GM12878 (cell line): ENCODE data around the gene DIABLO. TPM values are rescaled to one million over a fixed set of nuclear protein-coding genes. Genes with fewer than 3 reads are reported as not detected.

Experiments
- ATAC-seq: fragments of 200-7000 bp; cut with Tn5 transposase; 3 replicates; pipeline ENCODE4 v1.9.1; 2020; ENCODE audit warnings: mild to moderate bottlenecking, moderate library complexity
- BruUV-seq: library from RNA; stranded (reverse); fragments of 400-500 nt; replicated peaks from 2 replicates; lab custom pipeline; 2021; lab: Mats Ljungman, UMichigan
- CTCF ChIA-PET: fragments of 300-600 bp; sonication (Branson Sonifier 250); formaldehyde crosslinking; extraction: SDS; loops from one replicate; lab custom pipeline; 2021; ENCODE audit warnings: inconsistent platforms; lab: Yijun Ruan, JAX
- POLR2A ChIA-PET: fragments of 350-600 bp; formaldehyde crosslinking; extraction: SDS; loops from one replicate; lab custom pipeline; 2021; ENCODE audit warnings: inconsistent platforms; lab: Charles Lee
- RAD21 ChIA-PET: fragments of 300-600 bp; sonication (Branson Sonifier 250); formaldehyde crosslinking; loops from one replicate; lab custom pipeline; 2023; ENCODE audit warnings: antibody characterized with exemption; ENCODE audit not compliant: unreplicated experiment; lab: Charles Lee
- SMC1A ChIA-PET: fragments of 300-600 bp; sonication (Branson Sonifier 250); formaldehyde crosslinking; loops from one replicate; lab custom pipeline; 2023; ENCODE audit not compliant: unreplicated experiment, uncharacterized antibody; lab: Charles Lee
- DNase-seq: peaks from one replicate; pipeline ENCODE4 v3.0.0-alpha.2; 2011; ENCODE audit warnings: low read depth, low spot score
- FAIRE-seq: peaks from 3 replicates; lab custom pipeline; 2011; peaks lifted over from hg19 to GRCh38; lab: Jason Lieb, UNC
- H2AFZ ChIP-seq: 2 replicates; pipeline ENCODE4 v1.6.0; 2011; ENCODE audit warnings: low read depth, low read length, control low read depth; ENCODE audit not compliant: control insufficient read depth
- H3K27ac ChIP-seq: 2 replicates; pipeline ENCODE4 v1.5.1; 2011; ENCODE audit warnings: control low read depth; ENCODE audit not compliant: control insufficient read depth, insufficient read depth
- H3K27me3 ChIP-seq, 2 experiments: replicated peaks in 1 of 2; 2 replicates each; pipeline versions ENCODE4 v1.6.0 to v1.6.1; 2011; ENCODE audit warnings: low read length in 1 of 2; ENCODE audit not compliant: control insufficient read depth in 2 of 2, insufficient read depth in 2 of 2
- H3K36me3 ChIP-seq, 2 experiments: 2 replicates each; pipeline ENCODE4 v1.5.1; 2011; ENCODE audit warnings: low read length in 1 of 2; ENCODE audit not compliant: control insufficient read depth in 2 of 2, insufficient read depth in 2 of 2
- H3K4me1 ChIP-seq: 2 replicates; pipeline ENCODE4 v1.6.1; 2011; ENCODE audit warnings: mild to moderate bottlenecking, low read length, moderate library complexity, mixed read lengths; ENCODE audit not compliant: control insufficient read depth, insufficient read depth
- H3K4me2 ChIP-seq: 2 replicates; pipeline ENCODE4 v1.6.0; 2011; ENCODE audit warnings: control low read depth; ENCODE audit not compliant: control insufficient read depth, insufficient read depth
- H3K4me3 ChIP-seq: fragments of 200-600 bp; sonication (generic); 2 replicates; pipeline ENCODE4 v1.5.1; 2016
- H3K79me2 ChIP-seq: 2 replicates; pipeline ENCODE4 v1.6.0; 2011; ENCODE audit warnings: low read length; ENCODE audit not compliant: control insufficient read depth, insufficient read depth
- H3K9ac ChIP-seq: 2 replicates; pipeline ENCODE4 v1.8.0; 2011; ENCODE audit warnings: low read length, control low read depth, mixed read lengths; ENCODE audit not compliant: control insufficient read depth, insufficient read depth
- H3K9me3 ChIP-seq: replicated peaks from 3 replicates; pipeline ENCODE4 v1.5.1; 2011; ENCODE audit warnings: mild to moderate bottlenecking, low read length; ENCODE audit not compliant: control insufficient read depth, insufficient read depth
- H4K20me1 ChIP-seq: 2 replicates; pipeline ENCODE4 v1.6.0; 2011; ENCODE audit not compliant: control insufficient read depth, insufficient read depth
- BCLAF1 ChIP-seq: fragments of 450-650 bp; IDR thresholded peaks from 2 replicates; pipeline ENCODE4 v1.6.1; 2017; ENCODE audit warnings: antibody characterized with exemption, mild to moderate bottlenecking, moderate library complexity
- BRCA1 ChIP-seq: IDR thresholded peaks from 2 replicates; pipeline ENCODE4 v1.6.1; 2011; ENCODE audit warnings: low read depth, low read length, improper control_type of control experiment
- DPF2 ChIP-seq: fragments of 450-650 bp; IDR thresholded peaks from 2 replicates; pipeline ENCODE4 v1.6.1; 2017; ENCODE audit warnings: mild to moderate bottlenecking
- STAT1 ChIP-seq: fragments of 450-650 bp; conservative IDR thresholded peaks from 2 replicates; pipeline ENCODE4 v1.6.1; 2014; ENCODE audit warnings: antibody characterized with exemption, mild to moderate bottlenecking
- ZBTB4 ChIP-seq: fragments of 450-650 bp; formaldehyde crosslinking; IDR thresholded peaks from 2 replicates; pipeline ENCODE4 v1.4.0; 2022; ENCODE audit warnings: mild to moderate bottlenecking, moderate library complexity
- ZBTB40 ChIP-seq: fragments of 450-650 bp; IDR thresholded peaks from 2 replicates; pipeline ENCODE4 v1.6.1; 2016; ENCODE audit warnings: mild to moderate bottlenecking, moderate library complexity, borderline replicate concordance
- ZNF217 ChIP-seq: fragments of 450-650 bp; IDR thresholded peaks from 2 replicates; pipeline ENCODE4 v1.6.1; 2017; ENCODE audit warnings: antibody characterized with exemption, mild to moderate bottlenecking
- ZNF687 ChIP-seq: fragments of 450-650 bp; IDR thresholded peaks from 2 replicates; pipeline ENCODE4 v1.6.1; 2017; ENCODE audit warnings: mild to moderate bottlenecking, moderate library complexity
- WGBS: methylation state at CpG from one replicate; pipeline ENCODE4 v1.1.6; 2016; ENCODE audit warnings: low lambda C conversion rate; ENCODE audit not compliant: insufficient replicate concordance, insufficient coverage; ENCODE audit errors: missing lambda C conversion rate; 5-methylcytosine and 5-hydroxymethylcytosine counted together
- in situ Hi-C: fragments of 300-500 bp; cut with MboI; formaldehyde crosslinking; loops from 9 replicates; pipeline ENCODE4 v1.14.3; 2018; ENCODE audit warnings: mixed read lengths
- intact Hi-C: fragments of 100-400 bp; cut with micrococcal nuclease; formaldehyde crosslinking; loops from one replicate; pipeline ENCODE4 v1.14.2; 2022; ENCODE audit not compliant: unreplicated experiment
- polyA plus RNA-seq, 11 experiments: library from polyadenylated mRNA; depleted of rRNA in 4 of 11; unstranded in 6 of 11; stranded (reverse) in 5 of 11; fragments of >200 nt; fragmentation: Nextera tagmentation in 4 of 11; fragmentation: Illumina TruSeq in 1 of 11; extraction: Ambion mirVana in 4 of 11; extraction: Trizol in 1 of 11; gene quantifications; 1 replicate in 1 of 11; 2 replicates in 10 of 11; pipeline versions ENCODE4 v1.2.1 to v1.2.3, GENCODE V29; 2011 to 2016; ENCODE audit warnings: inconsistent platforms in 2 of 11, missing spikeins in 2 of 11, low read depth in 1 of 11
- total RNA-seq, 4 experiments: library from RNA; depleted of rRNA in 3 of 4; stranded (reverse); fragments of >200 nt in 3 of 4; fragmentation: Illumina TruSeq in 1 of 4; extraction: Trizol in 1 of 4; gene quantifications; 2 replicates each; pipeline versions ENCODE4 v1.2.1 to v1.2.3, GENCODE V29; 2013 to 2021

Gene DIABLO
- total and polyA plus RNA-seq, 10 of the 15 experiments (the other 5 are each of a cell fraction or from before 2014, with no cell fraction given) = 18.3 to 69.9 (median 46.2) TPM

GRCh38 chr12:122174155-122174845 is 51.6 kb downstream of the DIABLO start, which contains the start of gene IL31:
Gene IL31, minus strand, starts transcription at chr12:122174221. Its CDS starts 49 bp downstream, at chr12:122174172.
- BruUV-seq = no TSS peak
- DNase-seq (no peak), ATAC-seq (no peak), FAIRE-seq (no peak)
- Histone ChIP-seq H3K9me3 (no peaks in the 10 kb centered on the region), H3K79me2 (no peaks in the 10 kb centered on the region), H3K4me1 (no peaks in the 10 kb centered on the region), H4K20me1 (no peaks in the 10 kb centered on the region), H2AFZ (no peak within 1 kb of the TSS), H3K4me3 (no peak within 1 kb of the TSS), H3K27me3 (peaks cover 0 to 3% of the 10 kb centered on the region in 2 experiments; a peak in 1 of 4 replicates), H3K4me2 (no peak within 1 kb of the TSS), H3K27ac (no peak within 1 kb of the TSS), H3K36me3 (no peaks in the 10 kb centered on the region), H3K9ac (no peak within 1 kb of the TSS)
- CTCF ChIA-PET = no interaction called here
- 60% methylated on average over 17 of the region's 17 CpGs for WGBS
- POLR2A ChIA-PET = no interaction called here
- SMC1A ChIA-PET = interaction anchor here (1.2 kb wide), 1 partner anchor 17 kb away, joined by 3 read pairs; no protein-coding TSS in a partner anchor
- in situ Hi-C loops (no loop called here), intact Hi-C loops (no loop called here)
- TF ChIP-seq BRCA1 = no peak
- no peak for TF ChIP-seq ZBTB4
- no peak for TF ChIP-seq ZNF217
- no peak for TF ChIP-seq STAT1
- TF ChIP-seq DPF2 = no peak
- TF ChIP-seq ZNF687 = no peak
- no peak for TF ChIP-seq BCLAF1
- no peak for TF ChIP-seq ZBTB40
- RAD21 ChIA-PET = no interaction called here
